Natural killer cell (primary cell): ENCODE results near the gene NHERF2. TPM values are rescaled to one million over a fixed set of nuclear protein-coding genes. Genes with fewer than 3 reads are reported as not detected.

ENCODE experiments used
- ATAC-seq, 3 donors: fragments of 150-1000 bp in 2 of 3; fragments of 200-7000 bp in 1 of 3; cut with Tn5 transposase; 1 replicate in 1 of 3; 2 replicates in 2 of 3; pipeline ENCODE4 v1.10.0; 2021; ENCODE audit warnings: mild to moderate bottlenecking in 2 of 3, moderate library complexity in 2 of 3
- DNase-seq, 2 donors: peaks; one replicate each; pipeline versions ENCODE4 v3.0.0 to v3.0.0-alpha.2; 2013 to 2021; ENCODE audit warnings: mixed read lengths in 1 of 2
- H3K27ac ChIP-seq: one replicate; pipeline ENCODE4 v1.5.1; 2013; ENCODE audit warnings: mild to moderate bottlenecking, low read length
- H3K27me3 ChIP-seq: one replicate; pipeline ENCODE4 v1.6.1; 2013; ENCODE audit warnings: low read length; ENCODE audit not compliant: control insufficient read depth, insufficient read depth
- H3K36me3 ChIP-seq: one replicate; pipeline ENCODE4 v1.6.1; 2013; ENCODE audit warnings: low read length; ENCODE audit not compliant: control insufficient read depth, insufficient read depth
- H3K4me1 ChIP-seq: one replicate; pipeline ENCODE4 v1.6.1; 2013; ENCODE audit warnings: low read length; ENCODE audit not compliant: control insufficient read depth, insufficient read depth
- H3K4me3 ChIP-seq: one replicate; pipeline ENCODE4 v1.5.1; 2013; ENCODE audit warnings: low read length
- H3K9me3 ChIP-seq: one replicate; pipeline ENCODE4 v1.6.1; 2013; ENCODE audit warnings: low read length; ENCODE audit not compliant: control insufficient read depth, insufficient read depth
- H3K27ac Mint-ChIP-seq, 2 donors: one replicate each; pipeline ENCODE4 v1.8.0; 2022; ENCODE audit warnings: mild to moderate bottlenecking in 2 of 2, mixed read lengths in 2 of 2, moderate library complexity in 1 of 2
- H3K27me3 Mint-ChIP-seq, 2 donors: one replicate each; pipeline ENCODE4 v1.8.0; 2022; ENCODE audit warnings: low read depth in 2 of 2, mixed read lengths in 2 of 2
- H3K36me3 Mint-ChIP-seq: one replicate; pipeline ENCODE4 v1.8.0; 2022; ENCODE audit warnings: mixed read lengths
- H3K4me1 Mint-ChIP-seq, 2 donors: one replicate each; pipeline ENCODE4 v1.8.0; 2022; ENCODE audit warnings: mixed read lengths in 2 of 2
- H3K4me3 Mint-ChIP-seq: one replicate; pipeline ENCODE4 v1.8.0; 2022; ENCODE audit warnings: mild to moderate bottlenecking, moderate library complexity, mixed read lengths
- H3K9me3 Mint-ChIP-seq, 2 donors: one replicate each; pipeline ENCODE4 v1.8.0; 2022; ENCODE audit warnings: mixed read lengths in 2 of 2
- CTCF ChIP-seq: fragments of 200-600 bp; IDR thresholded peaks from one replicate; pipeline ENCODE4 v1.8.0; 2022; ENCODE audit warnings: antibody characterized with exemption
- WGBS: methylation state at CpG from one replicate; pipeline ENCODE4 v1.1.7; 2013; ENCODE audit warnings: missing lambda C conversion rate; ENCODE audit not compliant: insufficient coverage; 5-methylcytosine and 5-hydroxymethylcytosine counted together
- intact Hi-C: fragments of 100-400 bp; cut with micrococcal nuclease; formaldehyde crosslinking; loops from one replicate; pipeline ENCODE4 v1.14.2; 2022
- total RNA-seq, 4 donors: library from RNA; stranded (reverse); fragments of 120-200 nt in 1 of 4; gene quantifications; one replicate each; pipeline versions ENCODE4 v1.2.3 to v1.2.4, GENCODE V29; 2013 to 2022

Gene NHERF2
- total RNA-seq, 3 donors from 2014 or later (not counting 1 experiment from before 2014, with no cell fraction given) = 4.3 to 7.1 (median 5.6) TPM

GRCh38 chr16:2056681-2057407 is 30.1 kb downstream of the NHERF2 start:
- H3K27me3 Mint-ChIP-seq = no peaks in the 10 kb centered on the region
- H3K27ac Mint-ChIP-seq = no peak overlapping the region
- ATAC-seq (no peak), DNase-seq (no peak)
- intact Hi-C loops = no loop called here
- no peak for TF ChIP-seq CTCF
- Histone ChIP-seq H3K4me1 (no peaks in the 10 kb centered on the region), H3K27me3 (no peaks in the 10 kb centered on the region), H3K9me3 (no peaks in the 10 kb centered on the region), H3K27ac (no peak overlapping the region), H3K36me3 (peaks cover 47% of the 10 kb centered on the region), H3K4me3 (no peak overlapping the region)
- no peak overlapping the region for H3K4me3 Mint-ChIP-seq
- 96% methylated on average over 19 of the region's 19 CpGs for WGBS
- H3K36me3 Mint-ChIP-seq = no peaks in the 10 kb centered on the region
- H3K9me3 Mint-ChIP-seq = no peaks in the 10 kb centered on the region
- H3K4me1 Mint-ChIP-seq = peaks cover 0 to 9% of the 10 kb centered on the region in 2 donors

- TF ChIP-seq CTCF = no peak
- no peaks in the 10 kb centered on the region for H3K36me3 Mint-ChIP-seq
- Histone ChIP-seq H3K4me1 (no peaks in the 10 kb centered on the region), H3K36me3 (peaks cover 46% of the 10 kb centered on the region), H3K27me3 (no peaks in the 10 kb centered on the region), H3K27ac (no peak overlapping the region), H3K9me3 (no peaks in the 10 kb centered on the region), H3K4me3 (no peak overlapping the region)
- H3K4me1 Mint-ChIP-seq = peaks cover 0 to 7% of the 10 kb centered on the region in 2 donors
- 93% methylated on average over 8 of the region's 10 CpGs for WGBS
- H3K27ac Mint-ChIP-seq = no peak overlapping the region
- intact Hi-C loops = no loop called here
- ATAC-seq (no peak), DNase-seq (no peak)
- no peaks in the 10 kb centered on the region for H3K9me3 Mint-ChIP-seq
- H3K4me3 Mint-ChIP-seq = no peak overlapping the region
- no peaks in the 10 kb centered on the region for H3K27me3 Mint-ChIP-seq
These were observed 30.7 kb downstream of the NHERF2 start for GRCh38 chr16:2057438-2057837.

GRCh38 chr16:2058420-2058819 is 31.7 kb downstream of the NHERF2 start:
- ATAC-seq = no peak

More at GRCh38 chr16:2058420-2058819, 31.7 kb downstream of the NHERF2 start:
- no peaks in the 10 kb centered on the region for H3K27me3 Mint-ChIP-seq
- Histone ChIP-seq H3K4me1 (no peaks in the 10 kb centered on the region), H3K36me3 (peaks cover 39% of the 10 kb centered on the region), H3K27me3 (no peaks in the 10 kb centered on the region), H3K9me3 (no peaks in the 10 kb centered on the region), H3K4me3 (no peak overlapping the region), H3K27ac (no peak overlapping the region)
- H3K4me1 Mint-ChIP-seq = peaks cover 0 to 4% of the 10 kb centered on the region in 2 donors
- DNase-seq = no peak
- no peaks in the 10 kb centered on the region for H3K36me3 Mint-ChIP-seq
- TF ChIP-seq CTCF = no peak
- intact Hi-C loops = no loop called here
- H3K27ac Mint-ChIP-seq = no peak overlapping the region
- H3K9me3 Mint-ChIP-seq = no peaks in the 10 kb centered on the region
- H3K4me3 Mint-ChIP-seq = no peak overlapping the region
- 82% methylated on average over 13 of the region's 13 CpGs for WGBS
